Measurements from ENCODE around the gene JOSD1.
A peak's percentile ranks its signal among the peaks of the same experiment; 100 is the strongest.

Gene JOSD1

GRCh38 chr22:38705235-38706100 is 4.7 kb upstream of the JOSD1 start, which contains the start of gene GTPBP1:
GTPBP1 (plus strand) TSS chr22:38705944; CDS start chr22:38705956, 12 bp downstream.
- H3K4me1 ChIP-seq (ENCODE audit: insufficient read depth, low read length): peaks cover 47% of the 10 kb centered on the region

GRCh38 chr22:38704654-38705234 is 4.0 kb upstream of the JOSD1 start:
- TF ChIP-seq EZH2 (IDR thresholded peaks at IDR 0.05; ENCODE audit: borderline replicate concordance, low read depth, low read length, severe bottlenecking) (no peak), CTCF (IDR thresholded peaks at IDR 0.05; ENCODE audit: borderline replicate concordance, extremely low read depth, low read length, poor library complexity, severe bottlenecking) (no peak)
- no peak for DNase-seq
- Histone ChIP-seq H3K4me2 (ENCODE audit: insufficient read depth, low read length) (peak overlapping the region; percentile 69), H3K79me2 (ENCODE audit: insufficient read depth, low read length) (peaks cover 57% of the 10 kb centered on the region), H3K4me1 (ENCODE audit: insufficient read depth, low read length) (peaks cover 50% of the 10 kb centered on the region), H3K9me3 (ENCODE audit: insufficient read depth, low read length, severe bottlenecking) (no peaks in the 10 kb centered on the region), H3K27ac (ENCODE audit: low read length) (peak overlapping the region; percentile 89), H3K4me3 (ENCODE audit: low read depth in 1 of 2, low read length in 2 of 2) (peak overlapping the region; percentile 17 to 59; a peak in 3 of 4 replicates), H3K9ac (ENCODE audit: low read depth, low read length) (peak overlapping the region; percentile 59), H3K27me3 (ENCODE audit: insufficient read depth, low read length, poor library complexity) (no peaks in the 10 kb centered on the region), H2AFZ (ENCODE audit: low read depth, low read length) (peak overlapping the region; percentile 89), H4K20me1 (ENCODE audit: insufficient read depth, low read length) (peaks cover 37% of the 10 kb centered on the region), H3K36me3 (ENCODE audit: insufficient read depth, low read length) (peaks cover 26% of the 10 kb centered on the region)
- ATAC-seq (ENCODE audit: insufficient read depth, low read depth): no peak

More at GRCh38 chr22:38705235-38706100, 4.7 kb upstream of the JOSD1 start, which contains the start of gene GTPBP1:
- no peaks in the 10 kb centered on the region for H3K27me3 ChIP-seq (ENCODE audit: insufficient read depth, low read length, poor library complexity)
- peak within 1 kb of the TSS; percentile 89 for H3K27ac ChIP-seq (ENCODE audit: low read length)
- no peak for TF ChIP-seq CTCF (IDR thresholded peaks at IDR 0.05; ENCODE audit: borderline replicate concordance, extremely low read depth, low read length, poor library complexity, severe bottlenecking)
- TF ChIP-seq EZH2 (IDR thresholded peaks at IDR 0.05; ENCODE audit: borderline replicate concordance, low read depth, low read length, severe bottlenecking): no peak
- H3K79me2 ChIP-seq (ENCODE audit: insufficient read depth, low read length): peaks cover 57% of the 10 kb centered on the region
- ATAC-seq (ENCODE audit: insufficient read depth, low read depth): peak; percentile 87
- peak within 1 kb of the TSS; percentile 84 for H3K9ac ChIP-seq (ENCODE audit: low read depth, low read length)
- peak within 1 kb of the TSS; percentile 67 to 69 for H3K4me3 ChIP-seq (ENCODE audit: low read depth in 1 of 2, low read length in 2 of 2)
- H3K36me3 ChIP-seq (ENCODE audit: insufficient read depth, low read length): peaks cover 32% of the 10 kb centered on the region
- peak; percentile 99 for DNase-seq
- H4K20me1 ChIP-seq (ENCODE audit: insufficient read depth, low read length): peaks cover 41% of the 10 kb centered on the region
- H2AFZ ChIP-seq (ENCODE audit: low read depth, low read length): peak within 1 kb of the TSS; percentile 89
- peak within 1 kb of the TSS; percentile 76 for H3K4me2 ChIP-seq (ENCODE audit: insufficient read depth, low read length)
- no peaks in the 10 kb centered on the region for H3K9me3 ChIP-seq (ENCODE audit: insufficient read depth, low read length, severe bottlenecking)

DNA sequence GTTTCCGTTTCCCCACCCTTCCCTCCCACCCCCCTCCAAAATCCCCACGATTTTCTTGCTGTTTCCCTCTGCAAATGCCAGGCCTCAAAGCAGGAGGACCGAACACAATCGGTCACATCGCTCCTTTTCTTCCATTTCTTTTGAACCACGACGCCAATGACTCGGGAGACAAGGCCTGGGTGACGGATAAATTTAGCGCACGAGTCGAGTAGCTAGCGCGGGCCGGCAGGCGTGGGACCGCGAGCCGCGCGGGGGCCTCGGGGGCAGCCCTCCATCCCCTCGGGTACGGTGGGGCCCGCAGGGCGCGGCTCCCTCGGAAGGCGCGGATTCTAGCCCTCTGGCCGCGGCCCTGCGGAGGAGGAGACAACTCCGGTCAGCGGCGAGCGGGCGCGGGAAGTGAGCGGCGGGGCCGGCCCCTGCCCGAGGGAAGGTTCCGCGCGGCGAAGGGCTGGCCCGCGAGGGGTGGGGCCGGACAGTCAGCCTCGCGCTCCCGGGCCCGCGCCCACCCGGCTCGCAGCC is 414 bp downstream of the JOSD1 start:
- peaks cover 59% of the 10 kb centered on the region for H3K4me1 ChIP-seq (ENCODE audit: insufficient read depth, low read length)
- peaks cover 10% of the 10 kb centered on the region; the same call in 1 of the 2 replicates for H4K20me1 ChIP-seq (ENCODE audit: insufficient read depth, low read length)
- H3K27me3 ChIP-seq (ENCODE audit: insufficient read depth, low read length, poor library complexity): no peaks in the 10 kb centered on the region
- ATAC-seq (ENCODE audit: insufficient read depth, low read depth): peak; percentile 2; the same call in 2 of the 3 replicates
- H3K9me3 ChIP-seq (ENCODE audit: insufficient read depth, low read length, severe bottlenecking): no peaks in the 10 kb centered on the region
- peaks cover 60% of the 10 kb centered on the region for H3K79me2 ChIP-seq (ENCODE audit: insufficient read depth, low read length)
- TF ChIP-seq EZH2 (IDR thresholded peaks at IDR 0.05; ENCODE audit: borderline replicate concordance, low read depth, low read length, severe bottlenecking) (no peak), CTCF (IDR thresholded peaks at IDR 0.05; ENCODE audit: borderline replicate concordance, extremely low read depth, low read length, poor library complexity, severe bottlenecking) (no peak)
- H3K4me3 ChIP-seq (ENCODE audit: low read depth in 1 of 2, low read length in 2 of 2): peak overlapping the region; percentile 80
- H3K27ac ChIP-seq (ENCODE audit: low read length): peak overlapping the region; percentile 84
- peaks cover 9% of the 10 kb centered on the region for H3K36me3 ChIP-seq (ENCODE audit: insufficient read depth, low read length)
- no peak for DNase-seq
- peak overlapping the region; percentile 90 for H3K4me2 ChIP-seq (ENCODE audit: insufficient read depth, low read length)
- H2AFZ ChIP-seq (ENCODE audit: low read depth, low read length): peak overlapping the region; percentile 87
- peak overlapping the region; percentile 90 for H3K9ac ChIP-seq (ENCODE audit: low read depth, low read length)

Measured in DND-41 (cell line).